PFSK-1 (cell line): ENCODE results near the gene RAD51B.

Source experiments
- POLR2AphosphoS5 ChIP-seq: IDR thresholded peaks from 2 replicates; pipeline ENCODE4 v1.6.1; 2012; ENCODE audit warnings: low read depth, mild to moderate bottlenecking, control low read depth, low read length, moderate library complexity
- REST ChIP-seq, 2 experiments: IDR thresholded peaks; 2 replicates each; pipeline versions ENCODE4 v1.6.1 to v1.8.0; 2011 to 2012; ENCODE audit warnings: low read depth in 2 of 2, low read length in 2 of 2, control low read depth in 1 of 2, inconsistent platforms in 1 of 2, mild to moderate bottlenecking in 1 of 2, moderate library complexity in 1 of 2; ENCODE audit not compliant: insufficient read depth in 1 of 2
- TAF1 ChIP-seq: IDR thresholded peaks from 2 replicates; pipeline ENCODE4 v1.6.1; 2012; ENCODE audit warnings: low read length, control low read depth, borderline replicate concordance; ENCODE audit not compliant: insufficient read depth

GRCh38 chr14:67963545-67963944 lies 144.0 kb downstream of the RAD51B start:
- no peak for TF ChIP-seq POLR2AphosphoS5
- no peak for TF ChIP-seq REST (IDR thresholded peaks at IDR 0.05; ENCODE audit: insufficient read depth in 1 of 2, low read depth in 2 of 2, low read length in 2 of 2)
- no peak for TF ChIP-seq TAF1
